Astrocyte (in vitro differentiated cells and primary cell): ENCODE data around the gene NELFA.

Experiments
- EZH2 ChIP-seq: IDR thresholded peaks from 2 replicates; pipeline ENCODE4 v1.6.1; 2012; ENCODE audit warnings: mild to moderate bottlenecking, low read length, inconsistent platforms; ENCODE audit not compliant: insufficient read depth
- TF ChIP-seq, protein P1 (sequence below): IDR thresholded peaks from 2 replicates; pipeline ENCODE4 v1.5.1; 2011; ENCODE audit warnings: low read depth, mild to moderate bottlenecking, inconsistent platforms, low read length, moderate library complexity; ENCODE audit not compliant: insufficient read depth

DNA sequence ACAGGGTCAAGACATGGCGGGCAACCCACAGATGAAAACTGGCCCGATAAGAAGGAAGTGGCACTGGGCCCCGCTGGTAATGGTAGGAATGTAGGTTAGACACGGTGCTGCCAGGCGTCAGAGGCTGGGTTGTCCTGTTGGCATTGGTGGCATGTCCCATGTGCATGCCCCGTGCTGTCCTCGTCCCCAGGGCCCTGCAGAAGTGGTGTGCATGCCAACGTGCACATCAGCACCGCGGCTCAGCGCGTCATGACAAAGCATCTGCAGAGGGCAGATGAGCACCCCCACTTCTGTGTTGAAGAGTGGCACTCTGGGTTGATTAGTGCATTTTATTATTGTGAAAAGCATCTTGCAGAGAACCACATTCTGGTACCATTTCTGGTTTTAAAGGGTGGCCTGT is 35.6 kb downstream of the NELFA start:
- TF ChIP-seq, protein P1, sequence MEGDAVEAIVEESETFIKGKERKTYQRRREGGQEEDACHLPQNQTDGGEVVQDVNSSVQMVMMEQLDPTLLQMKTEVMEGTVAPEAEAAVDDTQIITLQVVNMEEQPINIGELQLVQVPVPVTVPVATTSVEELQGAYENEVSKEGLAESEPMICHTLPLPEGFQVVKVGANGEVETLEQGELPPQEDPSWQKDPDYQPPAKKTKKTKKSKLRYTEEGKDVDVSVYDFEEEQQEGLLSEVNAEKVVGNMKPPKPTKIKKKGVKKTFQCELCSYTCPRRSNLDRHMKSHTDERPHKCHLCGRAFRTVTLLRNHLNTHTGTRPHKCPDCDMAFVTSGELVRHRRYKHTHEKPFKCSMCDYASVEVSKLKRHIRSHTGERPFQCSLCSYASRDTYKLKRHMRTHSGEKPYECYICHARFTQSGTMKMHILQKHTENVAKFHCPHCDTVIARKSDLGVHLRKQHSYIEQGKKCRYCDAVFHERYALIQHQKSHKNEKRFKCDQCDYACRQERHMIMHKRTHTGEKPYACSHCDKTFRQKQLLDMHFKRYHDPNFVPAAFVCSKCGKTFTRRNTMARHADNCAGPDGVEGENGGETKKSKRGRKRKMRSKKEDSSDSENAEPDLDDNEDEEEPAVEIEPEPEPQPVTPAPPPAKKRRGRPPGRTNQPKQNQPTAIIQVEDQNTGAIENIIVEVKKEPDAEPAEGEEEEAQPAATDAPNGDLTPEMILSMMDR = no peak
- TF ChIP-seq EZH2 = no peak
